ENCODE results near the gene CDK19. TPM values are rescaled to one million over a fixed set of nuclear protein-coding genes. Genes with fewer than 3 reads are reported as not detected.
"Not testable (repeated sequence)": the region's sequence is repeated elsewhere in the genome, so short reads cannot be mapped to it uniquely, and the experiment has no call there.

The CDK19 gene
- total RNA-seq, 4 donors from 2014 or later = 17.0 to 19.1 (median 18.7) TPM

DNA sequence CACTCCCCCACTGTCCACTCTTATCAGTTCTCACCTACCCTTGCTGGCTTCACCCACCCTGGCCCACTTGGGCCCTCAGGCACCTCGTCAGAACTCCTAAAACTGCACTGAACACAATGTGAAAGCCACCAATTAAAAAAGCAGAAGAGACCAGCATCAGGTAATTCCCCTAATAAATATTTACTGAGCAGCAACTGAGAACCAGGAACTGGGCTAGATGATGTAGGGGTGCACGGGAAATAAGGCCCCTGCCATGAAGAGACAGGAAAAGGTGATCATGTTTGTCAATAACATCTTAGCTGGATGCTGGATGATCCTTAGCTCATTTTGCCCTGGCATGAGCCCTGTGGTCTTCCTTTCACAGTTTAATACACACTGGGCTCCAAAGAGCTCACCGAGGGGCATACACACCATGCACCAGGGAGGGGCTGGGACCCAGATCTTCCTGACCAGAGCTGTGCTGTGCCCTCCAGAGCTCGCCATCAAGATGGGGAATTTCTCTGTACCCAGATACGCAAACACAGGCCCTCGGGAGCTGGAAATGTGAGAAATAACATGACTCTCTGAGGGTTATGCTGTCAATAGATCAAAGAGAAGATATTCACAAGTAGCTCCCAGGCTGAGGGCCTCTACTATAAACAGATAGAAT, 225.3 kb downstream of the CDK19 start:
- H3K4me3 ChIP-seq (ENCODE audit: low read depth, poor library complexity, severe bottlenecking) = no peak overlapping the region
- 82 to 90% methylated on average over 6 of the region's 6 CpGs for WGBS, 2 donors
- TF ChIP-seq, protein P1, sequence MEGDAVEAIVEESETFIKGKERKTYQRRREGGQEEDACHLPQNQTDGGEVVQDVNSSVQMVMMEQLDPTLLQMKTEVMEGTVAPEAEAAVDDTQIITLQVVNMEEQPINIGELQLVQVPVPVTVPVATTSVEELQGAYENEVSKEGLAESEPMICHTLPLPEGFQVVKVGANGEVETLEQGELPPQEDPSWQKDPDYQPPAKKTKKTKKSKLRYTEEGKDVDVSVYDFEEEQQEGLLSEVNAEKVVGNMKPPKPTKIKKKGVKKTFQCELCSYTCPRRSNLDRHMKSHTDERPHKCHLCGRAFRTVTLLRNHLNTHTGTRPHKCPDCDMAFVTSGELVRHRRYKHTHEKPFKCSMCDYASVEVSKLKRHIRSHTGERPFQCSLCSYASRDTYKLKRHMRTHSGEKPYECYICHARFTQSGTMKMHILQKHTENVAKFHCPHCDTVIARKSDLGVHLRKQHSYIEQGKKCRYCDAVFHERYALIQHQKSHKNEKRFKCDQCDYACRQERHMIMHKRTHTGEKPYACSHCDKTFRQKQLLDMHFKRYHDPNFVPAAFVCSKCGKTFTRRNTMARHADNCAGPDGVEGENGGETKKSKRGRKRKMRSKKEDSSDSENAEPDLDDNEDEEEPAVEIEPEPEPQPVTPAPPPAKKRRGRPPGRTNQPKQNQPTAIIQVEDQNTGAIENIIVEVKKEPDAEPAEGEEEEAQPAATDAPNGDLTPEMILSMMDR (IDR thresholded peaks at IDR 0.05) = no peak
- no peak for TF ChIP-seq POLR2A (IDR thresholded peaks at IDR 0.05)
- intact Hi-C loops (cut with DNase I; ENCODE audit: low total_unique reads) = no loop called here
- DNase-seq (ENCODE audit: low spot score in 2 of 2) = no peak

GRCh38 chr6:110587328-110587727, 227.9 kb downstream of the CDK19 start:
- DNase-seq (ENCODE audit: low spot score in 2 of 2) = no peak
- WGBS, 2 donors = 80 to 83% methylated on average over 2 of the region's 2 CpGs
- TF ChIP-seq, protein P1 (IDR thresholded peaks at IDR 0.05) = no peak
- no peak for TF ChIP-seq POLR2A (IDR thresholded peaks at IDR 0.05)
- H3K4me3 ChIP-seq (ENCODE audit: low read depth, poor library complexity, severe bottlenecking) = no peak overlapping the region
- intact Hi-C loops (cut with DNase I; ENCODE audit: low total_unique reads) = no loop called here

DNA sequence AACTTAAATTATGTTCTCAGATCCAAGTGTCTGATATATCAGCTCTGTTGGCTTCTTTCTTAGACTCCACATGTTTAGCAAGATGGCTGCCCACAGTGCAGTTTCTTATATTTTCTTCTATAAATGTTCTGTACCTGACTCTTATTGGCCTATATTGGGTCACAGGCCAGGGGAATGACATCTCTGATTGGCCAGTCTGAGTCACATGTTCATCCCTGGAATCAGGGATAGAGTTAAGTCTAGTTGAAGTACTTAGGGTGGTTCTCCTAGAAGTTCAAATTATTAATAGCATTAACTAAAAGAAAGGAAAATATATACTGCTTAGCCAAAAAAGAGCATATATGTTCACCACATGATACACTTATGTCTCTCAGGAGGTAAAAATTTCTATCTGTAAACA, 233.6 kb downstream of the CDK19 start:
- DNase-seq (ENCODE audit: low spot score in 2 of 2) = no peak
- H3K4me3 ChIP-seq (ENCODE audit: low read depth, poor library complexity, severe bottlenecking) = no peak overlapping the region
- intact Hi-C loops (cut with DNase I; ENCODE audit: low total_unique reads) = no loop called here
- TF ChIP-seq POLR2A (IDR thresholded peaks at IDR 0.05) = no peak
- TF ChIP-seq, protein P1 (IDR thresholded peaks at IDR 0.05) = no peak

- intact Hi-C loops (cut with DNase I; ENCODE audit: low total_unique reads); H3K4me3 ChIP-seq (ENCODE audit: low read depth, poor library complexity, severe bottlenecking); DNase-seq (ENCODE audit: low spot score in 2 of 2): not testable (repeated sequence)
Observed at GRCh38 chr6:110577596-110578167, 237.6 kb downstream of the CDK19 start.

DNA sequence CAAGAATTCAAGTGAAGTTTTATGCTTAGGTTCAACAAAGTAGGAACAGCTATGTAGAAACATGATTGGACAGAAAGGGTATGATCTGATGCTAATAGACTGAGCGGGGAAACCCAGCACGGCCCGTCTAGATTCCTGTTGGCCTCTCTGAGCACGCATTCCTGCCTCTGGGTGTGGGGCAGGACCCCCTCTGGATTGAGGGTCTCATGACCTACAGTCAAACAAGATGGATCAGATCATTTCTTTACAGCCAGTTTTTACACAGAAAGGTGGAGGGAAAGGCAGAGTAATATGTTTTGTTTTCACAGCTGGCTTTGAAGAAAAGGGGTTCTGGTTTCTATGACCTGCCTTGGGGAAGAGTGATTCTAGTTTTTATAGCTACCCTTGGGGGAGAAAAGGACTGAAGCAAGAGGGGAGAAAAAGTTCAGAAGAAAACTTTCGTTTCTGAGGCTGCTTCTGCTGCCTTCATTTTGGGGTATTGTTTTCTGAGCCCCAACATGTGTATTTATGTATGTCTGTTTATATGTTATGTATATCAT, 239.3 kb downstream of the CDK19 start:
- WGBS, 2 donors = 42 to 59% methylated on average over 5 of the region's 5 CpGs
- intact Hi-C loops (cut with DNase I; ENCODE audit: low total_unique reads) = no loop called here
- H3K4me3 ChIP-seq (ENCODE audit: low read depth, poor library complexity, severe bottlenecking) = no peak overlapping the region
- DNase-seq (ENCODE audit: low spot score in 2 of 2) = no peak
- TF ChIP-seq POLR2A (IDR thresholded peaks at IDR 0.05) = no peak
- TF ChIP-seq, protein P1 (IDR thresholded peaks at IDR 0.05) = no peak

- H3K4me3 ChIP-seq (ENCODE audit: low read depth, poor library complexity, severe bottlenecking) = no peak overlapping the region
- TF ChIP-seq, protein P1 (IDR thresholded peaks at IDR 0.05) = no peak
- no peak for TF ChIP-seq POLR2A (IDR thresholded peaks at IDR 0.05)
- intact Hi-C loops (cut with DNase I; ENCODE audit: low total_unique reads) = no loop called here
- 77 to 84% methylated on average over 3 of the region's 3 CpGs for WGBS, 2 donors
- no peak for DNase-seq (ENCODE audit: low spot score in 2 of 2)
Observed at GRCh38 chr6:110574817-110575216, 240.5 kb downstream of the CDK19 start.
